HepG2 (cell line): ENCODE results near the gene HUNK. TPM values are rescaled to one million over a fixed set of nuclear protein-coding genes. Genes with fewer than 3 reads are reported as not detected.

Source experiments
- ATAC-seq: fragments of 200-7000 bp; cut with Tn5 transposase; 3 replicates; pipeline ENCODE4 v1.9.1; 2020; ENCODE audit warnings: mild to moderate bottlenecking, moderate library complexity
- BruUV-seq: library from RNA; stranded (reverse); fragments of 400-500 nt; replicated peaks from 2 replicates; lab custom pipeline; 2021; lab: Mats Ljungman, UMichigan
- CTCF ChIA-PET: fragments of 300-600 bp; formaldehyde crosslinking; extraction: SDS; loops from one replicate; lab custom pipeline; 2021; ENCODE audit warnings: low total read pairs, inconsistent platforms, low intra/inter-chr PET ratio; lab: Yijun Ruan, JAX
- POLR2A ChIA-PET: fragments of 350-600 bp; sonication (Branson Sonifier 250); formaldehyde crosslinking; loops from one replicate; lab custom pipeline; 2020; ENCODE audit warnings: antibody characterized with exemption, inconsistent platforms; lab: Yijun Ruan, JAX
- DNase-seq: peaks from one replicate; pipeline ENCODE4 v3.0.0-alpha.2; 2015; ENCODE audit warnings: low spot score
- FAIRE-seq: peaks from 3 replicates; lab custom pipeline; 2011; peaks lifted over from hg19 to GRCh38; lab: Jason Lieb, UNC
- H2AFZ ChIP-seq: one replicate; pipeline ENCODE4 v1.6.1; 2011; ENCODE audit warnings: low read length, inconsistent platforms
- H3K27ac ChIP-seq: fragments of 300-600 bp; 3 replicates; pipeline ENCODE4 v1.8.0; 2011; ENCODE audit warnings: mixed run types, mild to moderate bottlenecking, mixed read lengths, low read length, inconsistent platforms; ENCODE audit not compliant: insufficient read depth; ENCODE audit errors: extremely low read length
- H3K27me3 ChIP-seq, 2 experiments: fragments of 200-600 bp in 1 of 2; 2 replicates in 1 of 2; 3 replicates in 1 of 2; pipeline versions ENCODE4 v1.6.0 to v1.8.0; 2011; ENCODE audit warnings: low read length in 2 of 2, mild to moderate bottlenecking in 2 of 2, moderate library complexity in 2 of 2, inconsistent platforms in 1 of 2; ENCODE audit not compliant: insufficient read depth in 2 of 2, control insufficient read depth in 1 of 2
- H3K36me3 ChIP-seq, 2 experiments: fragments of 200-600 bp in 1 of 2; replicated peaks in 1 of 2; 2 replicates in 1 of 2; 3 replicates in 1 of 2; pipeline versions ENCODE4 v1.5.1 to v1.8.0; 2011; ENCODE audit warnings: low read length in 2 of 2, inconsistent platforms in 1 of 2; ENCODE audit not compliant: insufficient read depth in 2 of 2, control insufficient read depth in 1 of 2
- H3K4me1 ChIP-seq: 2 replicates; pipeline ENCODE4 v1.5.1; 2012; ENCODE audit warnings: low read length, inconsistent platforms; ENCODE audit not compliant: insufficient read depth
- H3K4me2 ChIP-seq: 2 replicates; pipeline ENCODE4 v1.6.0; 2011; ENCODE audit warnings: low read depth, low read length, inconsistent platforms
- H3K4me3 ChIP-seq, 3 experiments: fragments of 200-600 bp in 1 of 3; sonication (generic), shearing (Covaris generic) in 1 of 3; replicated peaks in 1 of 3; 2 replicates each; pipeline ENCODE4 v1.5.1; 2011 to 2016; ENCODE audit warnings: low read length in 3 of 3, inconsistent platforms in 2 of 3, low read depth in 2 of 3, mild to moderate bottlenecking in 2 of 3, control low read depth in 1 of 3, mixed read lengths in 1 of 3; ENCODE audit not compliant: insufficient read depth in 1 of 3
- H3K79me2 ChIP-seq: one replicate; pipeline ENCODE4 v1.6.1; 2011; ENCODE audit warnings: low read length, inconsistent platforms; ENCODE audit not compliant: insufficient read depth
- H3K9ac ChIP-seq: 2 replicates; pipeline ENCODE4 v1.6.0; 2011; ENCODE audit warnings: mild to moderate bottlenecking, low read depth, low read length, inconsistent platforms; ENCODE audit not compliant: insufficient read depth
- H3K9me3 ChIP-seq: 2 replicates; pipeline ENCODE4 v1.5.1; 2012; ENCODE audit warnings: mild to moderate bottlenecking, low read length
- H4K20me1 ChIP-seq: 2 replicates; pipeline ENCODE4 v1.6.0; 2011; ENCODE audit warnings: inconsistent platforms, mild to moderate bottlenecking, low read length, moderate library complexity; ENCODE audit not compliant: insufficient read depth
- DNMT1 ChIP-seq: sonication (generic); formaldehyde crosslinking; IDR thresholded peaks from 2 replicates; pipeline ENCODE4 v1.5.1; 2020; ENCODE audit warnings: mild to moderate bottlenecking, missing genetic modification reagents
- DNMT3B ChIP-seq: conservative IDR thresholded peaks from 2 replicates; pipeline ENCODE4 v1.6.1; 2016; ENCODE audit warnings: missing biosample characterization, control low read depth
- HOXA3 ChIP-seq: sonication (generic); formaldehyde crosslinking; IDR thresholded peaks from 2 replicates; pipeline ENCODE4 v1.5.0; 2020; ENCODE audit warnings: missing genetic modification reagents
- HOXA7 ChIP-seq: sonication (generic); formaldehyde crosslinking; IDR thresholded peaks from 2 replicates; pipeline ENCODE4 v1.8.1; 2022; ENCODE audit warnings: mild to moderate bottlenecking, missing genetic modification reagents, moderate library complexity
- PHB2 ChIP-seq: fragments of 450-650 bp; IDR thresholded peaks from 2 replicates; pipeline ENCODE4 v1.6.1; 2018; ENCODE audit not compliant: partially characterized antibody
- SMYD3 ChIP-seq: sonication (generic); formaldehyde crosslinking; IDR thresholded peaks from 2 replicates; pipeline ENCODE4 v1.8.1; 2023; ENCODE audit warnings: mild to moderate bottlenecking, missing genetic modification reagents
- ZBTB42 ChIP-seq: sonication (generic); formaldehyde crosslinking; IDR thresholded peaks from 2 replicates; pipeline ENCODE4 v1.5.0; 2020; ENCODE audit warnings: mild to moderate bottlenecking, missing genetic modification reagents
- ZC3H4 ChIP-seq: sonication (generic); formaldehyde crosslinking; IDR thresholded peaks from 2 replicates; pipeline ENCODE4 v1.4.0; 2020; ENCODE audit warnings: missing genetic modification reagents, borderline replicate concordance
- ZNF101 ChIP-seq: sonication (generic); formaldehyde crosslinking; IDR thresholded peaks from 2 replicates; pipeline ENCODE4 v1.4.0; 2020; ENCODE audit warnings: mild to moderate bottlenecking, low read depth, missing genetic modification reagents, borderline replicate concordance
- ZNF740 ChIP-seq: sonication (generic); formaldehyde crosslinking; IDR thresholded peaks from 2 replicates; pipeline ENCODE4 v1.4.0; 2020; ENCODE audit warnings: missing genetic modification reagents
- WGBS: methylation state at CpG from one replicate; pipeline ENCODE4 v1.1.6; 2017; ENCODE audit warnings: low lambda C conversion rate; 5-methylcytosine and 5-hydroxymethylcytosine counted together
- in situ Hi-C: cut with HindIII; loops from 2 replicates; pipeline ENCODE4 v1.10.0; 2017; ENCODE audit warnings: low pct_unique_long_range_greater_than_20kb; ENCODE audit not compliant: extremely low pct_ligation_motif_present
- intact Hi-C: fragments of 100-400 bp; cut with micrococcal nuclease; formaldehyde crosslinking; loops from one replicate; pipeline ENCODE4 v1.10.0; 2022; ENCODE audit not compliant: unreplicated experiment
- polyA plus RNA-seq, 8 experiments: library from polyadenylated mRNA; depleted of rRNA in 3 of 8; stranded (reverse) in 7 of 8; unstranded in 1 of 8; fragments of >200 nt; fragmentation: Illumina TruSeq in 4 of 8; extraction: Trizol in 4 of 8; gene quantifications; 2 replicates each; pipeline versions ENCODE4 v1.2.1 to v1.2.3, GENCODE V29; 2011 to 2016; ENCODE audit warnings: low read depth in 4 of 8, missing spikeins in 1 of 8, mixed read lengths in 1 of 8; ENCODE audit not compliant: insufficient read depth in 1 of 8
- total RNA-seq, 5 experiments: library from RNA; depleted of rRNA; stranded (reverse); fragments of >200 nt; fragmentation: Illumina TruSeq; extraction: Trizol; gene quantifications; 2 replicates each; pipeline ENCODE4 v1.2.3, GENCODE V29; 2016; ENCODE audit warnings: low read depth in 1 of 5
- TF ChIP-seq, protein P1 (sequence below), 2 experiments: fragments of 450-650 bp in 1 of 2; sonication (generic) in 1 of 2; formaldehyde crosslinking in 1 of 2; IDR thresholded peaks; 2 replicates each; pipeline versions ENCODE4 v1.6.1 to v1.8.0; 2016 to 2022; ENCODE audit warnings: antibody characterized with exemption in 1 of 2, mild to moderate bottlenecking in 1 of 2, missing genetic modification reagents in 1 of 2
- TF ChIP-seq, protein P2 (sequence below): sonication (generic); formaldehyde crosslinking; IDR thresholded peaks from 2 replicates; pipeline ENCODE4 v1.8.0; 2022; ENCODE audit warnings: missing genetic modification reagents, low read depth, mild to moderate bottlenecking, borderline replicate concordance
- TF ChIP-seq, protein P3 (sequence below): sonication (generic); formaldehyde crosslinking; IDR thresholded peaks from 2 replicates; pipeline ENCODE4 v1.8.1; 2023; ENCODE audit warnings: mild to moderate bottlenecking, inconsistent platforms, moderate library complexity, missing genetic modification reagents, borderline replicate concordance

HUNK gene
- total and polyA plus RNA-seq, 2 of the 13 experiments (the other 11 are each of a cell fraction or from before 2014, with no cell fraction given), result 1.8 to 1.9 TPM

GRCh38 chr21:31911138-31911907 is 38.5 kb downstream of the HUNK start:
- Histone ChIP-seq H3K36me3 (no peaks in the 10 kb centered on the region), H3K4me3 (no peak overlapping the region), H3K79me2 (peaks cover 16% of the 10 kb centered on the region), H4K20me1 (no peaks in the 10 kb centered on the region), H3K4me1 (peaks cover 77% of the 10 kb centered on the region), H2AFZ (no peak overlapping the region), H3K4me2 (no peak overlapping the region), H3K9ac (no peak overlapping the region), H3K27me3 (no peaks in the 10 kb centered on the region), H3K9me3 (no peaks in the 10 kb centered on the region), H3K27ac (no peak overlapping the region)
- WGBS, result 96% methylated on average over 16 of the region's 17 CpGs
- POLR2A ChIA-PET, result no interaction called here
- DNase-seq, result no peak
- FAIRE-seq, result no peak
- in situ Hi-C loops (no loop called here), intact Hi-C loops (no loop called here)
- ATAC-seq, result no peak
- CTCF ChIA-PET, result no interaction called here
- no TSS peak for BruUV-seq
- TF ChIP-seq ZNF101 (CRISPR knock-in tag) (no peak), ZNF740 (CRISPR knock-in tag) (no peak), SMYD3 (CRISPR knock-in tag) (no peak), DNMT3B (no peak), HOXA7 (CRISPR knock-in tag) (no peak), DNMT1 (CRISPR knock-in tag) (no peak), PHB2 (no peak), ZBTB42 (CRISPR knock-in tag) (no peak), HOXA3 (no peak), ZC3H4 (no peak)
- TF ChIP-seq, protein P1, sequence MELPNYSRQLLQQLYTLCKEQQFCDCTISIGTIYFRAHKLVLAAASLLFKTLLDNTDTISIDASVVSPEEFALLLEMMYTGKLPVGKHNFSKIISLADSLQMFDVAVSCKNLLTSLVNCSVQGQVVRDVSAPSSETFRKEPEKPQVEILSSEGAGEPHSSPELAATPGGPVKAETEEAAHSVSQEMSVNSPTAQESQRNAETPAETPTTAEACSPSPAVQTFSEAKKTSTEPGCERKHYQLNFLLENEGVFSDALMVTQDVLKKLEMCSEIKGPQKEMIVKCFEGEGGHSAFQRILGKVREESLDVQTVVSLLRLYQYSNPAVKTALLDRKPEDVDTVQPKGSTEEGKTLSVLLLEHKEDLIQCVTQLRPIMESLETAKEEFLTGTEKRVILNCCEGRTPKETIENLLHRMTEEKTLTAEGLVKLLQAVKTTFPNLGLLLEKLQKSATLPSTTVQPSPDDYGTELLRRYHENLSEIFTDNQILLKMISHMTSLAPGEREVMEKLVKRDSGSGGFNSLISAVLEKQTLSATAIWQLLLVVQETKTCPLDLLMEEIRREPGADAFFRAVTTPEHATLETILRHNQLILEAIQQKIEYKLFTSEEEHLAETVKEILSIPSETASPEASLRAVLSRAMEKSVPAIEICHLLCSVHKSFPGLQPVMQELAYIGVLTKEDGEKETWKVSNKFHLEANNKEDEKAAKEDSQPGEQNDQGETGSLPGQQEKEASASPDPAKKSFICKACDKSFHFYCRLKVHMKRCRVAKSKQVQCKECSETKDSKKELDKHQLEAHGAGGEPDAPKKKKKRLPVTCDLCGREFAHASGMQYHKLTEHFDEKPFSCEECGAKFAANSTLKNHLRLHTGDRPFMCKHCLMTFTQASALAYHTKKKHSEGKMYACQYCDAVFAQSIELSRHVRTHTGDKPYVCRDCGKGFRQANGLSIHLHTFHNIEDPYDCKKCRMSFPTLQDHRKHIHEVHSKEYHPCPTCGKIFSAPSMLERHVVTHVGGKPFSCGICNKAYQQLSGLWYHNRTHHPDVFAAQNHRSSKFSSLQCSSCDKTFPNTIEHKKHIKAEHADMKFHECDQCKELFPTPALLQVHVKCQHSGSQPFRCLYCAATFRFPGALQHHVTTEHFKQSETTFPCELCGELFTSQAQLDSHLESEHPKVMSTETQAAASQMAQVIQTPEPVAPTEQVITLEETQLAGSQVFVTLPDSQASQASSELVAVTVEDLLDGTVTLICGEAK (IDR thresholded peaks at IDR 0.05), result no peak
- TF ChIP-seq, protein P1 (CRISPR knock-in tag; IDR thresholded peaks at IDR 0.05), result no peak
- TF ChIP-seq, protein P2, sequence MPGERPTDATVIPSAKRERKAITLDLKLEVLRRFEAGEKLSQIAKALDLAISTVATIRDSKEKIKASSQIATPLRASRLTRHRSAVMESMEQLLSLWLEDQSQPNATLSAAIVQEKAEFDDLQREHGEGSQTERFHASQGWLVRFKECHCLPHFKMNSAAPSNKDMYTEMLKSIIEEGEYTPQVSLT (CRISPR knock-in tag), result no peak
- TF ChIP-seq, protein P3, sequence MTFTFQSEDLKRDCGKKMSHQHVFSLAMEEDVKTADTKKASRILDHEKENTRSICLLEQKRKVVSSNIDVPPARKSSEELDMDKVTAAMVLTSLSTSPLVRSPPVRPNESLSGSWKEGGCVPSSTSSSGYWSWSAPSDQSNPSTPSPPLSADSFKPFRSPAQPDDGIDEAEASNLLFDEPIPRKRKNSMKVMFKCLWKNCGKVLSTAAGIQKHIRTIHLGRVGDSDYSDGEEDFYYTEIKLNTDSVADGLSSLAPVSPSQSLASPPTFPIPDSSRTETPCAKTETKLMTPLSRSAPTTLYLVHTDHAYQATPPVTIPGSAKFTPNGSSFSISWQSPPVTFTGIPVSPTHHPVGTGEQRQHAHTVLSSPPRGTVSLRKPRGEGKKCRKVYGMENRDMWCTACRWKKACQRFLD (CRISPR knock-in tag), result no peak
